ENCODE data around the gene DBP.
"Not testable (repeated sequence)": the region's sequence is repeated elsewhere in the genome, so short reads cannot be mapped to it uniquely, and the experiment has no call there.

The DBP gene

GRCh38 chr19:48632692-48633147 lies 4.5 kb downstream of the DBP start:
- ChIA-PET POLR2A (interaction anchor here (0.9 to 8.1 kb wide), 6 partner anchors 9 to 423 kb away, joined by 3 to 97 read pairs (median 16); partner anchors contain the start of genes CA11, FAM83E, RPL18 and SPHK2), CTCF (interaction anchor here (0.6 to 1.6 kb wide), 2 partner anchors 13 to 162 kb away, joined by 4 read pairs; partner anchors contain the start of gene CA11)
- TF ChIP-seq ZNF292 (tag by site-specific recombination; IDR thresholded peaks at IDR 0.05; ENCODE audit: borderline replicate concordance, low read depth) (no peak), ZSCAN23 (tag by site-specific recombination; IDR thresholded peaks at IDR 0.05) (no peak), ZNF768 (tag by site-specific recombination; IDR thresholded peaks at IDR 0.05) (no peak), ZNF596 (tag by site-specific recombination; IDR thresholded peaks at IDR 0.05) (no peak), ZBTB17 (tag by site-specific recombination; IDR thresholded peaks at IDR 0.05) (peak; percentile 66; the same call in 1 of the 2 replicates), ZSCAN18 (tag by site-specific recombination; IDR thresholded peaks at IDR 0.05) (no peak), PRDM10 (tag by site-specific recombination; IDR thresholded peaks at IDR 0.05) (peak; percentile 27; the same call in 1 of the 2 replicates), ZNF24 (tag by site-specific recombination; IDR thresholded peaks at IDR 0.05) (no peak), YY2 (tag by site-specific recombination; IDR thresholded peaks at IDR 0.05) (no peak), PRDM6 (tag by site-specific recombination; IDR thresholded peaks at IDR 0.05) (no peak), SCRT2 (tag by site-specific recombination; IDR thresholded peaks at IDR 0.05) (peak; percentile 26; the same call in 1 of the 2 replicates), ZNF394 (tag by site-specific recombination; IDR thresholded peaks at IDR 0.05; ENCODE audit: borderline replicate concordance) (no peak), WT1 (tag by site-specific recombination; IDR thresholded peaks at IDR 0.05) (no peak), GLIS1 (tag by site-specific recombination; IDR thresholded peaks at IDR 0.05) (peak; percentile 45; the same call in 1 of the 2 replicates), ZBTB7A (tag by site-specific recombination; IDR thresholded peaks at IDR 0.05; ENCODE audit: low read depth) (no peak)
- Histone ChIP-seq H3K4me3 (ENCODE audit: low read depth, low read length) (no peak overlapping the region), H3K36me3 (ENCODE audit: control insufficient read depth in 2 of 2, insufficient read depth in 1 of 2, low read length in 2 of 2) (peaks cover 8 to 41% of the 10 kb centered on the region in 2 experiments; a peak in 2 of 3 replicates), H3K9me3 (ENCODE audit: control insufficient read depth, insufficient read depth, low read depth, low read length) (no peaks in the 10 kb centered on the region), H3K27ac (ENCODE audit: extremely low read depth, low read depth, low read length) (0 out of 2 replicates have a peak overlapping the region, but pooled peaks have one; percentile 14), H3K4me1 (ENCODE audit: control insufficient read depth, insufficient read depth, low read length) (peaks cover 23% of the 10 kb centered on the region)

DNA sequence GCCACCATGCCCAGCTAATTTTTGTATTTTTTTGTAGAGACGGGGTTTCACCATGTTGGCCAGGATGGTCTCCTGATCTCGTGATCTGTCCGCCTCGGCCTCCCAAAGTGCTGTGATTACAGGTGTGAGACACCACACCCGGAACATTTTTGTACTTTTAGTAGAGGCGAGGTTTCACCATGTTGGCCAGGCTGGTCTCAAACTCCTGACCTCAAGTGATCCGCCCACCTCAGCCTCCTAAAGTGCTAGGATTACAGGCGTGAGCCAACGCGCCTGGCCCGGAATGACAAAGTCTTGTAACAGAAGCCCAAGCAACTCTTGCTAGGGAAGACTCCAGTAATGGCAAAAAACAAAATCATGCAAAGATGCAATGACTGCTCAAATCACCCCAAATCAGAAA lies 4.9 kb downstream of the DBP start:
- not testable (repeated sequence) for H3K4me3 ChIP-seq (ENCODE audit: low read depth, low read length); H3K9me3 ChIP-seq (ENCODE audit: control insufficient read depth, insufficient read depth, low read depth, low read length)
- peak; percentile 38 for TF ChIP-seq ZFHX2 (tag by site-specific recombination; conservative IDR thresholded peaks at IDR 0.05)
- peaks cover 23% of the 10 kb centered on the region for H3K4me1 ChIP-seq (ENCODE audit: control insufficient read depth, insufficient read depth, low read length)
- 0 out of 2 replicates have a peak overlapping the region, but pooled peaks have one; percentile 14 for H3K27ac ChIP-seq (ENCODE audit: extremely low read depth, low read depth, low read length)
- ChIA-PET POLR2A (interaction anchor here (0.6 to 8.1 kb wide), 5 partner anchors 9 to 424 kb away, joined by 3 to 97 read pairs (median 4); partner anchors contain the start of genes FAM83E, RPL18 and SPHK2), CTCF (interaction anchor here (1.6 kb wide), 1 partner anchor 13 kb away, joined by 4 read pairs; the partner anchor contains the start of gene CA11)
- H3K36me3 ChIP-seq (ENCODE audit: control insufficient read depth in 2 of 2, insufficient read depth in 1 of 2, low read length in 2 of 2) = peaks cover 8 to 42% of the 10 kb centered on the region in 2 experiments; a peak in 2 of 3 replicates
